Smooth muscle cell (in vitro differentiated cells): ENCODE results near the gene LRRC39. TPM values are rescaled to one million over a fixed set of nuclear protein-coding genes. Genes with fewer than 3 reads are reported as not detected.

Source experiments
- DNase-seq: peaks from one replicate; lab custom pipeline; 2025; ENCODE audit not compliant: unreplicated experiment; lab: John Stamatoyannopoulos, UW
- H2AFZ ChIP-seq: fragments of 200-600 bp; sonication (generic); 2 replicates; pipeline ENCODE4 v1.6.0; 2016; ENCODE audit warnings: antibody characterized with exemption, low read depth, mild to moderate bottlenecking
- H3F3A ChIP-seq: fragments of 200-600 bp; sonication (generic); 2 replicates; pipeline ENCODE4 v1.6.0; 2017; ENCODE audit warnings: antibody characterized with exemption, low read depth
- H3K27ac ChIP-seq: fragments of 200-600 bp; sonication (generic); 2 replicates; pipeline ENCODE4 v1.5.1; 2016; ENCODE audit warnings: low read depth, mild to moderate bottlenecking
- H3K27me3 ChIP-seq: fragments of 200-600 bp; sonication (generic); 2 replicates; pipeline ENCODE4 v1.6.1; 2016; ENCODE audit warnings: low read depth, mild to moderate bottlenecking
- H3K36me3 ChIP-seq: fragments of 200-600 bp; sonication (generic); 2 replicates; pipeline ENCODE4 v1.5.1; 2016; ENCODE audit warnings: low read depth
- H3K4me1 ChIP-seq: fragments of 200-600 bp; sonication (generic); 2 replicates; pipeline ENCODE4 v1.5.1; 2016; ENCODE audit warnings: low read depth
- H3K4me2 ChIP-seq: fragments of 200-600 bp; sonication (generic); 2 replicates; pipeline ENCODE4 v1.6.0; 2016; ENCODE audit warnings: mild to moderate bottlenecking
- H3K4me3 ChIP-seq: fragments of 200-600 bp; sonication (generic); 2 replicates; pipeline ENCODE4 v1.5.1; 2016; ENCODE audit warnings: mild to moderate bottlenecking
- H3K79me2 ChIP-seq: fragments of 200-600 bp; sonication (generic); 2 replicates; pipeline ENCODE4 v1.6.0; 2016; ENCODE audit warnings: low read depth, mild to moderate bottlenecking
- H3K9ac ChIP-seq: fragments of 200-600 bp; sonication (generic); 2 replicates; pipeline ENCODE4 v1.6.0; 2016; ENCODE audit warnings: low read depth
- H3K9me3 ChIP-seq: fragments of 200-600 bp; sonication (generic); replicated peaks from 2 replicates; pipeline ENCODE4 v1.5.1; 2016; ENCODE audit warnings: low read depth
- H4K20me1 ChIP-seq: fragments of 200-600 bp; sonication (generic); 2 replicates; pipeline ENCODE4 v1.6.0; 2016; ENCODE audit warnings: low read depth
- WGBS: methylation state at CpG from one replicate; pipeline ENCODE4 v1.1.7; 2016; ENCODE audit warnings: low lambda C conversion rate; 5-methylcytosine and 5-hydroxymethylcytosine counted together
- polyA plus RNA-seq: library from polyadenylated mRNA; unstranded; fragments of >200 nt; fragmentation: Nextera tagmentation; extraction: Ambion mirVana; gene quantifications from 2 replicates; pipeline ENCODE4 v1.2.1, GENCODE V29; 2016
- small RNA-seq: library from RNA; depleted of rRNA; stranded (forward); fragments of <200 nt; gene quantifications from one replicate; pipeline ENCODE3, GENCODE V24; 2014
- total RNA-seq: library from RNA; depleted of rRNA; stranded (reverse); fragments of >200 nt; gene quantifications from 2 replicates; pipeline ENCODE4 v1.2.3, GENCODE V29; 2014
- TF ChIP-seq, protein P1 (sequence below): fragments of 200-600 bp; sonication (generic); IDR thresholded peaks from 2 replicates; pipeline ENCODE4 v1.5.1; 2017; ENCODE audit warnings: borderline replicate concordance, mild to moderate bottlenecking, antibody characterized with exemption; ENCODE audit not compliant: insufficient read depth, poor library complexity, severe bottlenecking

Gene LRRC39
- total and polyA plus RNA-seq, 2 experiments from 2014 or later, result 0.13 TPM; not detected in 1

- H3K4me1 ChIP-seq, result no peaks in the 10 kb centered on the region
- peaks cover 3% of the 10 kb centered on the region for H3K36me3 ChIP-seq
- TF ChIP-seq, protein P1, sequence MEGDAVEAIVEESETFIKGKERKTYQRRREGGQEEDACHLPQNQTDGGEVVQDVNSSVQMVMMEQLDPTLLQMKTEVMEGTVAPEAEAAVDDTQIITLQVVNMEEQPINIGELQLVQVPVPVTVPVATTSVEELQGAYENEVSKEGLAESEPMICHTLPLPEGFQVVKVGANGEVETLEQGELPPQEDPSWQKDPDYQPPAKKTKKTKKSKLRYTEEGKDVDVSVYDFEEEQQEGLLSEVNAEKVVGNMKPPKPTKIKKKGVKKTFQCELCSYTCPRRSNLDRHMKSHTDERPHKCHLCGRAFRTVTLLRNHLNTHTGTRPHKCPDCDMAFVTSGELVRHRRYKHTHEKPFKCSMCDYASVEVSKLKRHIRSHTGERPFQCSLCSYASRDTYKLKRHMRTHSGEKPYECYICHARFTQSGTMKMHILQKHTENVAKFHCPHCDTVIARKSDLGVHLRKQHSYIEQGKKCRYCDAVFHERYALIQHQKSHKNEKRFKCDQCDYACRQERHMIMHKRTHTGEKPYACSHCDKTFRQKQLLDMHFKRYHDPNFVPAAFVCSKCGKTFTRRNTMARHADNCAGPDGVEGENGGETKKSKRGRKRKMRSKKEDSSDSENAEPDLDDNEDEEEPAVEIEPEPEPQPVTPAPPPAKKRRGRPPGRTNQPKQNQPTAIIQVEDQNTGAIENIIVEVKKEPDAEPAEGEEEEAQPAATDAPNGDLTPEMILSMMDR, result no peak
- no peak overlapping the region for H3K9ac ChIP-seq
- no peak overlapping the region for H3K27ac ChIP-seq
- H3K79me2 ChIP-seq, result no peaks in the 10 kb centered on the region
- H2AFZ ChIP-seq, result no peak overlapping the region
- H3K4me3 ChIP-seq, result no peak overlapping the region
- H3K27me3 ChIP-seq, result no peaks in the 10 kb centered on the region
- H3F3A ChIP-seq, result no peaks in the 10 kb centered on the region
- DNase-seq, result no peak
- no peaks in the 10 kb centered on the region for H3K9me3 ChIP-seq
- no peak overlapping the region for H3K4me2 ChIP-seq
- H4K20me1 ChIP-seq, result no peaks in the 10 kb centered on the region
Measured at GRCh38 chr1:100109554-100110066, 68.4 kb downstream of the LRRC39 start.

GRCh38 chr1:100107696-100108095 is 70.4 kb downstream of the LRRC39 start:
- Histone ChIP-seq H3K4me3 (no peak overlapping the region), H3K36me3 (peaks cover 3% of the 10 kb centered on the region), H2AFZ (no peak overlapping the region), H3K9ac (no peak overlapping the region), H3K27me3 (no peaks in the 10 kb centered on the region), H3K9me3 (no peaks in the 10 kb centered on the region), H4K20me1 (no peaks in the 10 kb centered on the region), H3K27ac (no peak overlapping the region), H3K4me2 (no peak overlapping the region), H3K79me2 (no peaks in the 10 kb centered on the region), H3F3A (no peaks in the 10 kb centered on the region), H3K4me1 (no peaks in the 10 kb centered on the region)
- TF ChIP-seq, protein P1, result no peak
- 95% methylated on average over 4 of the region's 4 CpGs for WGBS
- DNase-seq, result no peak

GRCh38 chr1:100101564-100101963 is 76.5 kb downstream of the LRRC39 start:
- Histone ChIP-seq H3K36me3 (peaks cover 3% of the 10 kb centered on the region), H2AFZ (no peak overlapping the region), H3K27me3 (no peaks in the 10 kb centered on the region), H3K79me2 (no peaks in the 10 kb centered on the region), H3K27ac (no peak overlapping the region), H3K9me3 (no peaks in the 10 kb centered on the region), H3K4me1 (no peaks in the 10 kb centered on the region), H3K4me2 (no peak overlapping the region), H3F3A (no peaks in the 10 kb centered on the region), H4K20me1 (no peaks in the 10 kb centered on the region), H3K9ac (no peak overlapping the region), H3K4me3 (no peak overlapping the region)
- DNase-seq, result no peak
- TF ChIP-seq, protein P1, result no peak
- WGBS, result 91% methylated on average over 2 of the region's 2 CpGs

DNA sequence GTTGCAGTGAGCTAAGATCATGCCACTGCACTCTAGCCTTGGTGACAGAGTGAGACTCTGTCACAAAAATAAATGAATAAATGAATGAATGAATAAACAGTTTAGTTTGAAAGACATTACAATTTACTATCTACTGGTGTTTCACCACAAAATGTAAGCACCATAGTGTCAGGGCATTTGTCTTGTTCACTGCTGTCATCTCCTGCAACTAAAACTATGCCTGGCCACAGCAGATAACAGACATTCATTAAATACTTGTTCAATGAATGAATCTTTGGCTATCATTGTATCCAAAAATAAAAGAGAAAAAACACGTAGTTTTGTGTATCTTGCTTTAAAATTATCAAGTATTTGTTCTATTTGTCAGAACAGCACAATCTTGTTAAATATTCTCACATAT is 77.9 kb downstream of the LRRC39 start:
- Histone ChIP-seq H3K79me2 (no peaks in the 10 kb centered on the region), H3K9ac (no peak overlapping the region), H3K9me3 (no peaks in the 10 kb centered on the region), H3K36me3 (no peaks in the 10 kb centered on the region), H3K4me1 (no peaks in the 10 kb centered on the region), H3F3A (no peaks in the 10 kb centered on the region), H3K4me3 (no peak overlapping the region), H3K4me2 (no peak overlapping the region), H4K20me1 (no peaks in the 10 kb centered on the region), H2AFZ (no peak overlapping the region), H3K27me3 (no peaks in the 10 kb centered on the region), H3K27ac (no peak overlapping the region)
- 81% methylated on average over 1 of the region's 1 CpG for WGBS
- no peak for DNase-seq
- TF ChIP-seq, protein P1, result no peak

Small RNA genes lying within 50 kb of the gene (small RNA-seq; reads per million reads assigned to genes)
- gene AC093019.1 (0.18 reads per million), gene RPL23AP90 (not detected)

Other genes with a start within 250 kb of the LRRC39 start
- gene SLC35A3, start 208.3 kb downstream of the LRRC39 start, total RNA-seq, result 33.5 and 38.2 TPM in 2 replicates
- 8.2 and 10.2 TPM in 2 replicates for gene SLC35A3, start 208.3 kb downstream of the LRRC39 start, polyA plus RNA-seq
- gene SASS6, start 45.3 kb downstream of the LRRC39 start, total RNA-seq, result 6.0 and 6.1 TPM in 2 replicates
- gene SASS6, start 45.3 kb downstream of the LRRC39 start, polyA plus RNA-seq, result 1.4 and 1.9 TPM in 2 replicates
- 15.7 and 18.5 TPM in 2 replicates for gene TRMT13, start 45.1 kb downstream of the LRRC39 start, total RNA-seq
- gene TRMT13, start 45.1 kb downstream of the LRRC39 start, polyA plus RNA-seq, result 6.2 and 10.0 TPM in 2 replicates
- 9.0 and 17.1 TPM in 2 replicates for gene DBT, start 71.6 kb upstream of the LRRC39 start, total RNA-seq
- gene DBT, start 71.6 kb upstream of the LRRC39 start, polyA plus RNA-seq, result 3.8 and 4.3 TPM in 2 replicates
- gene RTCA, start 88.0 kb upstream of the LRRC39 start, total RNA-seq, result 62.2 and 67.5 TPM in 2 replicates
- 51.7 and 53.2 TPM in 2 replicates for gene RTCA, start 88.0 kb upstream of the LRRC39 start, polyA plus RNA-seq
- 8.1 and 15.9 TPM in 2 replicates for gene CDC14A, start 174.2 kb upstream of the LRRC39 start, total RNA-seq
- gene CDC14A, start 174.2 kb upstream of the LRRC39 start, polyA plus RNA-seq, result 2.8 and 9.1 TPM in 2 replicates